Urinary bladder (tissue), 4 donors: Measurements from ENCODE around the gene RBPJL. TPM values are rescaled to one million over a fixed set of nuclear protein-coding genes. Genes with fewer than 3 reads are reported as not detected.

Source experiments
- DNase-seq: peaks from one replicate; pipeline ENCODE4 v3.0.0-alpha.2; 2015; ENCODE audit errors: extremely low spot score
- H3K27ac ChIP-seq: one replicate; pipeline ENCODE4 v1.5.1; 2013; ENCODE audit warnings: low read depth, mild to moderate bottlenecking, moderate library complexity
- H3K36me3 ChIP-seq: one replicate; pipeline ENCODE4 v1.6.1; 2013; ENCODE audit warnings: mild to moderate bottlenecking, moderate library complexity; ENCODE audit not compliant: insufficient read depth
- H3K4me1 ChIP-seq: one replicate; pipeline ENCODE4 v1.6.1; 2013; ENCODE audit warnings: mild to moderate bottlenecking, moderate library complexity; ENCODE audit not compliant: insufficient read depth
- H3K4me3 ChIP-seq: one replicate; pipeline ENCODE4 v1.5.1; 2013; ENCODE audit warnings: low read depth, low read length
- WGBS: extraction: QIAGEN DNeasy Blood & Tissue Kit; methylation state at CpG from one replicate; pipeline ENCODE4 v1.1.7; 2013; 5-methylcytosine and 5-hydroxymethylcytosine counted together
- polyA plus RNA-seq: library from polyadenylated mRNA; stranded (reverse); fragments of 200-250 nt; gene quantifications from one replicate; pipeline ENCODE4 v1.2.3, GENCODE V29; 2013
- total RNA-seq: library from RNA; depleted of rRNA; stranded (reverse); fragments of >200 nt; gene quantifications from one replicate; pipeline ENCODE4 v1.2.3, GENCODE V29; 2014
- donor health status: healthy with polysubstance abuse.
- donor health status: healthy.

RBPJL gene
- total and polyA plus RNA-seq, 2 donors, result not detected

GRCh38 chr20:45301824-45302271 is 4.8 kb upstream of the RBPJL start:
- H3K27ac ChIP-seq, result no peak overlapping the region
- WGBS, result 75% methylated on average over 5 of the region's 5 CpGs
- no peaks in the 10 kb centered on the region for H3K4me1 ChIP-seq
- no peak overlapping the region for H3K4me3 ChIP-seq
- no peak for DNase-seq
- no peaks in the 10 kb centered on the region for H3K36me3 ChIP-seq

GRCh38 chr20:45303586-45304463 is 2.8 kb upstream of the RBPJL start:
- Histone ChIP-seq H3K36me3 (no peaks in the 10 kb centered on the region), H3K27ac (no peak overlapping the region), H3K4me1 (no peaks in the 10 kb centered on the region), H3K4me3 (no peak overlapping the region)
- no peak for DNase-seq
- 50% methylated on average over 47 of the region's 47 CpGs for WGBS

- no peak for DNase-seq
- Histone ChIP-seq H3K4me1 (no peaks in the 10 kb centered on the region), H3K4me3 (no peak overlapping the region), H3K27ac (no peak overlapping the region), H3K36me3 (no peaks in the 10 kb centered on the region)
- 70% methylated on average over 43 of the region's 43 CpGs for WGBS
Measured at GRCh38 chr20:45304464-45304999, 2.1 kb upstream of the RBPJL start.

- no peak for DNase-seq
- no peak overlapping the region for H3K4me3 ChIP-seq
- H3K4me1 ChIP-seq, result no peaks in the 10 kb centered on the region
- 69% methylated on average over 4 of the region's 4 CpGs for WGBS
- no peak overlapping the region for H3K27ac ChIP-seq
- no peaks in the 10 kb centered on the region for H3K36me3 ChIP-seq
Measured at GRCh38 chr20:45305262-45305661, 1.4 kb upstream of the RBPJL start.

GRCh38 chr20:45307076-45307640 is 518 bp downstream of the RBPJL start:
- Histone ChIP-seq H3K27ac (no peak overlapping the region), H3K4me3 (no peak overlapping the region), H3K4me1 (no peaks in the 10 kb centered on the region), H3K36me3 (no peaks in the 10 kb centered on the region)
- WGBS, result 66% methylated on average over 16 of the region's 16 CpGs
- DNase-seq, result no peak

- Histone ChIP-seq H3K27ac (no peak within 1 kb of the TSS), H3K36me3 (no peaks in the 10 kb centered on the region), H3K4me1 (no peaks in the 10 kb centered on the region), H3K4me3 (no peak within 1 kb of the TSS)
- DNase-seq, result no peak
- 38% methylated on average over 20 of the region's 20 CpGs for WGBS
Measured at GRCh38 chr20:45308117-45308778, 1.6 kb downstream of the RBPJL start, which contains the start of gene MATN4. Gene MATN4, minus strand, starts transcription at chr20:45308299. Its CDS starts 2,717 bp downstream, at chr20:45305582.

- no peak overlapping the region for H3K27ac ChIP-seq
- H3K36me3 ChIP-seq, result no peaks in the 10 kb centered on the region
- no peaks in the 10 kb centered on the region for H3K4me1 ChIP-seq
- DNase-seq, result no peak
- WGBS, result 69% methylated on average over 3 of the region's 3 CpGs
- H3K4me3 ChIP-seq, result no peak overlapping the region
Measured at GRCh38 chr20:45309075-45309474, 2.4 kb downstream of the RBPJL start.

- 18% methylated on average over 45 of the region's 45 CpGs for WGBS
- no peaks in the 10 kb centered on the region for H3K36me3 ChIP-seq
- no peak overlapping the region for H3K27ac ChIP-seq
- no peak overlapping the region for H3K4me3 ChIP-seq
- H3K4me1 ChIP-seq, result no peaks in the 10 kb centered on the region
- DNase-seq, result no peak
Measured at GRCh38 chr20:45311589-45312211, 5.1 kb downstream of the RBPJL start.

- DNase-seq, result no peak
- Histone ChIP-seq H3K27ac (no peak overlapping the region), H3K4me3 (no peak overlapping the region), H3K36me3 (no peaks in the 10 kb centered on the region), H3K4me1 (no peaks in the 10 kb centered on the region)
- WGBS, result 57% methylated on average over 21 of the region's 21 CpGs
Measured at GRCh38 chr20:45312241-45312640, 5.6 kb downstream of the RBPJL start.

GRCh38 chr20:45313065-45313695 is 6.5 kb downstream of the RBPJL start:
- no peak for DNase-seq
- WGBS, result 91% methylated on average over 8 of the region's 8 CpGs
- no peaks in the 10 kb centered on the region for H3K4me1 ChIP-seq
- H3K4me3 ChIP-seq, result no peak overlapping the region
- H3K27ac ChIP-seq, result no peak overlapping the region
- H3K36me3 ChIP-seq, result no peaks in the 10 kb centered on the region

- no peaks in the 10 kb centered on the region for H3K4me1 ChIP-seq
- no peak overlapping the region for H3K27ac ChIP-seq
- H3K4me3 ChIP-seq, result no peak overlapping the region
- no peaks in the 10 kb centered on the region for H3K36me3 ChIP-seq
- no peak for DNase-seq
- 83% methylated on average over 11 of the region's 11 CpGs for WGBS
Measured at GRCh38 chr20:45313943-45314342, 7.3 kb downstream of the RBPJL start.

GRCh38 chr20:45315672-45316071 is 9.0 kb downstream of the RBPJL start:
- H3K36me3 ChIP-seq, result no peaks in the 10 kb centered on the region
- H3K4me3 ChIP-seq, result no peak overlapping the region
- no peaks in the 10 kb centered on the region for H3K4me1 ChIP-seq
- H3K27ac ChIP-seq, result no peak overlapping the region
- WGBS, result 90% methylated on average over 4 of the region's 4 CpGs
- no peak for DNase-seq
